ENCODE results near the gene FAF2. TPM values are rescaled to one million over a fixed set of nuclear protein-coding genes. Genes with fewer than 3 reads are reported as not detected.

Gene FAF2
- total RNA-seq, 2 experiments from 2014 or later = 27.5 to 30.1 TPM

GRCh38 chr5:176499273-176499672, 51.1 kb downstream of the FAF2 start:
- H3K9me3 Mint-ChIP-seq = no peaks in the 10 kb centered on the region
- no peak for ATAC-seq (ENCODE audit: poor library complexity)
- Histone ChIP-seq H3K4me1 (ENCODE audit: insufficient read depth, low read length) (no peaks in the 10 kb centered on the region), H3K4me3 (ENCODE audit: low read length) (no peak overlapping the region), H3K9me3 (ENCODE audit: control insufficient read depth in 1 of 2, insufficient read depth in 1 of 2, low read length in 2 of 2) (no peaks in the 10 kb centered on the region), H3K36me3 (ENCODE audit: insufficient read depth, low read length) (peaks cover 83% of the 10 kb centered on the region), H3K27me3 (ENCODE audit: control insufficient read depth in 1 of 2, insufficient read depth in 2 of 2, low read length in 2 of 2) (no peaks in the 10 kb centered on the region), H3K27ac (ENCODE audit: low read depth in 1 of 2, low read length in 2 of 2) (no peak overlapping the region)
- ChIA-PET CTCF (interaction anchor here (1.2 kb wide), 1 partner anchor 44 kb away, joined by 3 read pairs; no protein-coding TSS in a partner anchor), POLR2A (interaction anchor here (0.6 kb wide), 1 partner anchor 37 kb away, joined by 3 read pairs; no protein-coding TSS in a partner anchor)
- no peak overlapping the region for H3K4me3 Mint-ChIP-seq
- peaks cover 88% of the 10 kb centered on the region for H3K36me3 Mint-ChIP-seq (ENCODE audit: low read depth)
- DNase-seq = no peak
- intact Hi-C loops (cut with DNase I, micrococcal nuclease) = loop anchor here in 1 of 2 experiments (5.0 kb wide), 1 partner anchor 47 kb away; no protein-coding TSS in a partner anchor
- H3K4me1 Mint-ChIP-seq (ENCODE audit: low read depth) = no peaks in the 10 kb centered on the region
- no peak for TF ChIP-seq CTCF (IDR thresholded peaks at IDR 0.05)
- no peaks in the 10 kb centered on the region for H3K27me3 Mint-ChIP-seq
- H3K27ac Mint-ChIP-seq = no peak overlapping the region

- no peak for ATAC-seq (ENCODE audit: poor library complexity)
- Histone ChIP-seq H3K27ac (ENCODE audit: low read depth in 1 of 2, low read length in 2 of 2) (no peak overlapping the region), H3K9me3 (ENCODE audit: control insufficient read depth in 1 of 2, insufficient read depth in 1 of 2, low read length in 2 of 2) (no peaks in the 10 kb centered on the region), H3K4me1 (ENCODE audit: insufficient read depth, low read length) (no peaks in the 10 kb centered on the region), H3K4me3 (ENCODE audit: low read length) (no peak overlapping the region), H3K27me3 (ENCODE audit: control insufficient read depth in 1 of 2, insufficient read depth in 2 of 2, low read length in 2 of 2) (no peaks in the 10 kb centered on the region), H3K36me3 (ENCODE audit: insufficient read depth, low read length) (peaks cover 79% of the 10 kb centered on the region)
- Mint-ChIP-seq H3K36me3 (ENCODE audit: low read depth) (peaks cover 88% of the 10 kb centered on the region), H3K4me1 (ENCODE audit: low read depth) (no peaks in the 10 kb centered on the region), H3K4me3 (no peak overlapping the region), H3K27ac (no peak overlapping the region), H3K9me3 (no peaks in the 10 kb centered on the region), H3K27me3 (no peaks in the 10 kb centered on the region)
- ChIA-PET CTCF (no interaction called here), POLR2A (no interaction called here)
- no peak for DNase-seq
- intact Hi-C loops (cut with DNase I, micrococcal nuclease) = loop anchor here in 1 of 2 experiments (5.0 kb wide), 1 partner anchor 42 kb away; no protein-coding TSS in a partner anchor
- TF ChIP-seq CTCF (IDR thresholded peaks at IDR 0.05) = no peak
Measured at GRCh38 chr5:176500511-176500910, 52.3 kb downstream of the FAF2 start.

GRCh38 chr5:176501333-176501732, 53.1 kb downstream of the FAF2 start:
- no peak overlapping the region for H3K4me3 Mint-ChIP-seq
- no peak for TF ChIP-seq CTCF (IDR thresholded peaks at IDR 0.05)
- ChIA-PET POLR2A (interaction anchor here (0.8 to 0.9 kb wide), 2 partner anchors 9 to 34 kb away, joined by 4 read pairs; no protein-coding TSS in a partner anchor), CTCF (no interaction called here)
- no peak for DNase-seq
- H3K4me1 Mint-ChIP-seq (ENCODE audit: low read depth) = no peaks in the 10 kb centered on the region
- H3K9me3 ChIP-seq (ENCODE audit: control insufficient read depth in 1 of 2, insufficient read depth in 1 of 2, low read length in 2 of 2) = no peaks in the 10 kb centered on the region
- peaks cover 88% of the 10 kb centered on the region for H3K36me3 Mint-ChIP-seq (ENCODE audit: low read depth)
- H3K9me3 Mint-ChIP-seq = no peaks in the 10 kb centered on the region
- intact Hi-C loops (cut with DNase I, micrococcal nuclease) = loop anchor here in 1 of 2 experiments (5.0 kb wide), 1 partner anchor 41 kb away; no protein-coding TSS in a partner anchor
- no peak overlapping the region for H3K27ac ChIP-seq (ENCODE audit: low read depth in 1 of 2, low read length in 2 of 2)
- H3K27me3 ChIP-seq (ENCODE audit: control insufficient read depth in 1 of 2, insufficient read depth in 2 of 2, low read length in 2 of 2) = no peaks in the 10 kb centered on the region
- no peak overlapping the region for H3K27ac Mint-ChIP-seq
- ATAC-seq (ENCODE audit: poor library complexity) = no peak
- peaks cover 71% of the 10 kb centered on the region for H3K36me3 ChIP-seq (ENCODE audit: insufficient read depth, low read length)
- no peaks in the 10 kb centered on the region for H3K27me3 Mint-ChIP-seq
- H3K4me3 ChIP-seq (ENCODE audit: low read length) = no peak overlapping the region
- H3K4me1 ChIP-seq (ENCODE audit: insufficient read depth, low read length) = no peaks in the 10 kb centered on the region
